WERI-Rb-1 (cell line): ENCODE measurements around the gene SHH.

ENCODE experiments used
- DNase-seq: peaks from one replicate; pipeline ENCODE4 v3.0.0-alpha.2; 2020
- H3K27ac ChIP-seq: fragments of 250-450 bp; sonication (Bioruptor Pico); 2 replicates; pipeline ENCODE4 v1.5.1; 2020; ENCODE audit warnings: mild to moderate bottlenecking, moderate library complexity
- H3K27me3 ChIP-seq: fragments of 250-450 bp; sonication (Bioruptor Pico); 2 replicates; pipeline ENCODE4 v1.5.1; 2021; ENCODE audit warnings: mild to moderate bottlenecking, low read depth, moderate library complexity; ENCODE audit not compliant: insufficient read depth, severe bottlenecking
- H3K36me3 ChIP-seq: fragments of 250-450 bp; sonication (Bioruptor Pico); 2 replicates; pipeline ENCODE4 v1.5.1; 2020; ENCODE audit warnings: mild to moderate bottlenecking, moderate library complexity
- H3K4me3 ChIP-seq: 2 replicates; pipeline ENCODE4 v1.5.1; 2011; ENCODE audit warnings: low read depth, mild to moderate bottlenecking, control low read depth, low read length
- H3K9me3 ChIP-seq: fragments of 250-450 bp; sonication (Bioruptor Pico); 2 replicates; pipeline ENCODE4 v1.5.1; 2021; ENCODE audit warnings: mild to moderate bottlenecking, moderate library complexity; ENCODE audit not compliant: severe bottlenecking
- CTCF ChIP-seq: IDR thresholded peaks from 2 replicates; pipeline ENCODE4 v1.5.1; 2011; ENCODE audit warnings: low read depth, mild to moderate bottlenecking, control low read depth, inconsistent platforms, low read length

The SHH gene

GRCh38 chr7:155808549-155809331 lies 3.5 kb downstream of the SHH start:
- H3K4me3 ChIP-seq, result peak overlapping the region; percentile 23

GRCh38 chr7:155807789-155808548 lies 4.3 kb downstream of the SHH start:
- Histone ChIP-seq H3K9me3 (no peaks in the 10 kb centered on the region), H3K4me3 (no peak overlapping the region), H3K36me3 (no peaks in the 10 kb centered on the region), H3K27me3 (peaks cover 94% of the 10 kb centered on the region), H3K27ac (no peak overlapping the region)
- DNase-seq, result no peak
- TF ChIP-seq CTCF, result no peak

More at GRCh38 chr7:155808549-155809331, 3.5 kb downstream of the SHH start:
- no peak for TF ChIP-seq CTCF
- Histone ChIP-seq H3K36me3 (no peaks in the 10 kb centered on the region), H3K27ac (no peak overlapping the region), H3K27me3 (peaks cover 94% of the 10 kb centered on the region), H3K9me3 (no peaks in the 10 kb centered on the region)
- DNase-seq, result no peak

GRCh38 chr7:155807065-155807671 lies 5.1 kb downstream of the SHH start:
- TF ChIP-seq CTCF, result no peak
- H3K27ac ChIP-seq, result no peak overlapping the region
- no peak for DNase-seq
- no peak overlapping the region for H3K4me3 ChIP-seq
- no peaks in the 10 kb centered on the region for H3K9me3 ChIP-seq
- peaks cover 90% of the 10 kb centered on the region for H3K27me3 ChIP-seq
- no peaks in the 10 kb centered on the region for H3K36me3 ChIP-seq

DNA sequence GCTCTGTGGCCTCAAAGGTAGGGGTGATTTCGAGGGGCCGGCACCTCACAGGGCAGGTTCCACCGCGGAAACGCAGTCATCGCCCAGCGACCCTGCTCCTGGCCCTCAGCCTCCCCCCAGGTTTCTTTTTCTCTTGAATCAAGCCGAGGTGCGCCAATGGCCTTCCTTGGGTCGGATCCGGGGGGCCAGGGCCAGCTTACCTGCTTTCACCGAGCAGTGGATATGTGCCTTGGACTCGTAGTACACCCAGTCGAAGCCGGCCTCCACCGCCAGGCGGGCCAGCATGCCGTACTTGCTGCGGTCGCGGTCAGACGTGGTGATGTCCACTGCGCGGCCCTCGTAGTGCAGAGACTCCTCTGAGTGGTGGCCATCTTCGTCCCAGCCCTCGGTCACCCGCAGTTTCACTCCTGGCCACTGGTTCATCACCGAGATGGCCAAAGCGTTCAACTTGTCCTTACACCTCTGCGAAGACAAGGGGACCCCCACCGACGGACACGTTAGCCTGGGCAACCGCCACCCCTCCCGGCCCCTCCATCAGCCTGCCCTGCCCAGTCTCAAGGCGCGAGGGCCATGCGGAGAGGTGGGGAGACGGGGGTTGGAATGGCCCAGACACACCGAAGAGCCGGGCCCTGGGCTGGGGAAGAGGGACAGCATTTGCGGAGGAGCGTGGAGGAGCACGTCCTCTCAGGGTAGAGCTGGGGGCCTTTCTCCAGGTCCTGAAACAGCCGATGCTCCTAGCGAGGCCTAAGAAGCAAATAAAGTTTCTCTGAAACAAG lies 6.0 kb downstream of the SHH start:
- TF ChIP-seq CTCF, result no peak
- Histone ChIP-seq H3K4me3 (no peak overlapping the region), H3K36me3 (no peaks in the 10 kb centered on the region), H3K27me3 (peaks cover 90% of the 10 kb centered on the region), H3K27ac (no peak overlapping the region), H3K9me3 (no peaks in the 10 kb centered on the region)
- DNase-seq, result no peak

DNA sequence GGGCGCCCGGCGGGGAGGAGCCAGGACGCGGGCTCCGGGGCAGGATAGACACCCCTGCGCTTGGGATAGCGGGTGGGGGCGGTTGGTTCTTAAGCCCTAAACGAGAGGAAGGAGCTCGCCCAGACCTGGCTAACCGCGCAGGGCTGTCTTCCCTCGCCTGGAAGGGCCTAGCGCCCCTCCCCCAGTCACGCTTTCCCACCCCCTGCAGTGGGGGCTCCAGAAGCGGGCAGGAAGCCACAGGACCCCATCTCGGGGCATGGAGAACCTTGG lies 6.5 kb downstream of the SHH start:
- peaks cover 90% of the 10 kb centered on the region for H3K27me3 ChIP-seq

More for the DNA sequence above, 6.5 kb downstream of the SHH start:
- no peak for TF ChIP-seq CTCF
- Histone ChIP-seq H3K4me3 (no peak overlapping the region), H3K27ac (no peak overlapping the region), H3K9me3 (no peaks in the 10 kb centered on the region), H3K36me3 (no peaks in the 10 kb centered on the region)
- no peak for DNase-seq
